Left lung (tissue), 10 donors: ENCODE measurements around the gene SND1. TPM values are rescaled to one million over a fixed set of nuclear protein-coding genes. Genes with fewer than 3 reads are reported as not detected.
A peak's percentile ranks its signal among the peaks of the same experiment; 100 is the strongest.

Experiments used
- ATAC-seq: fragments of 200-7000 bp; cut with Tn5 transposase; one replicate; pipeline ENCODE4 v1.9.1; 2020; ENCODE audit warnings: moderate library complexity
- DNase-seq, 4 donors: peaks; one replicate each; pipeline ENCODE4 v3.0.0-alpha.2; 2013 to 2020
- H3K27ac ChIP-seq, 2 donors: fragments of 200-600 bp; sonication (generic) in 1 of 2; one replicate each; pipeline versions ENCODE4 v1.5.0 to v1.8.0; 2020 to 2021
- H3K27me3 ChIP-seq, 2 donors: fragments of 200-600 bp; sonication (generic) in 1 of 2; one replicate each; pipeline versions ENCODE4 v1.5.0 to v1.8.0; 2020 to 2021
- H3K36me3 ChIP-seq, 2 donors: fragments of 200-600 bp; sonication (generic) in 1 of 2; one replicate each; pipeline versions ENCODE4 v1.5.0 to v1.8.0; 2020 to 2021
- H3K4me1 ChIP-seq, 2 donors: fragments of 200-600 bp; one replicate each; pipeline ENCODE4 v1.8.0; 2021
- H3K4me3 ChIP-seq, 2 donors: fragments of 200-600 bp; sonication (generic) in 1 of 2; one replicate each; pipeline versions ENCODE4 v1.5.0 to v1.8.0; 2020 to 2021; ENCODE audit warnings: mild to moderate bottlenecking in 1 of 2
- H3K9me3 ChIP-seq, 2 donors: fragments of 200-600 bp; sonication (generic) in 1 of 2; one replicate each; pipeline versions ENCODE4 v1.5.0 to v1.8.0; 2020 to 2021
- CTCF ChIP-seq, 2 donors: fragments of 200-600 bp; sonication (generic) in 1 of 2; IDR thresholded peaks; one replicate each; pipeline versions ENCODE4 v1.5.0 to v1.8.0; 2021; ENCODE audit warnings: antibody characterized with exemption in 2 of 2
- intact Hi-C, 2 donors: fragments of 100-400 bp; cut with DNase I; formaldehyde crosslinking; loops; one replicate each; pipeline versions ENCODE4 v1.11.2 to v1.14.2; 2022
- polyA plus RNA-seq, 6 donors: library from polyadenylated mRNA; unstranded; fragments of 120-200 nt; gene quantifications; one replicate each; pipeline ENCODE4 v1.2.1, GENCODE V29; 2013; ENCODE audit not compliant: insufficient read length in 6 of 6
- total RNA-seq, 2 donors: library from RNA; stranded (reverse); fragmentation: NEBNext Ultra II Directional; extraction: Animal tissue kit (Norgen Biotek cat#: 25700); gene quantifications; one replicate each; pipeline ENCODE4 v1.2.1, GENCODE V29; 2021
- donor health status: DM: no; HTN: yes; CAD: no.
- donor health status: DM: no; HTN: no; CAD: no.

The SND1 gene
- total and polyA plus RNA-seq, 8 donors, result 141 to 229 (median 156) TPM

- intact Hi-C loops, result no loop called here
- DNase-seq (no peak), ATAC-seq (no peak)
- H3K36me3 ChIP-seq, result peaks cover 0 to 3% of the 10 kb centered on the region in 2 donors
- no peak for TF ChIP-seq CTCF (IDR thresholded peaks at IDR 0.05)
- H3K4me1 ChIP-seq, result peaks cover 8 to 47% of the 10 kb centered on the region in 2 donors
- no peaks in the 10 kb centered on the region for H3K27me3 ChIP-seq
- no peaks in the 10 kb centered on the region for H3K9me3 ChIP-seq
- no peak overlapping the region for H3K4me3 ChIP-seq
- H3K27ac ChIP-seq, result no peak overlapping the region
Measured at GRCh38 chr7:127786184-127786583, 134.2 kb downstream of the SND1 start.

GRCh38 chr7:127789031-127789430, 137.0 kb downstream of the SND1 start:
- H3K9me3 ChIP-seq, result no peaks in the 10 kb centered on the region
- no peaks in the 10 kb centered on the region for H3K27me3 ChIP-seq
- H3K4me1 ChIP-seq, result peaks cover 0 to 31% of the 10 kb centered on the region in 2 donors
- no peak overlapping the region for H3K27ac ChIP-seq
- ATAC-seq (no peak), DNase-seq (no peak)
- peaks cover 0 to 3% of the 10 kb centered on the region in 2 donors for H3K36me3 ChIP-seq
- intact Hi-C loops, result no loop called here
- TF ChIP-seq CTCF (IDR thresholded peaks at IDR 0.05), result no peak
- H3K4me3 ChIP-seq, result no peak overlapping the region

- no peak for ATAC-seq
- intact Hi-C loops, result no loop called here
- H3K9me3 ChIP-seq, result no peaks in the 10 kb centered on the region
Measured at GRCh38 chr7:127791446-127792189, 139.6 kb downstream of the SND1 start.

GRCh38 chr7:127792528-127793342, 140.7 kb downstream of the SND1 start:
- Histone ChIP-seq H3K36me3 (no peaks in the 10 kb centered on the region), H3K4me3 (no peak overlapping the region), H3K9me3 (no peaks in the 10 kb centered on the region), H3K4me1 (peaks cover 0 to 33% of the 10 kb centered on the region in 2 donors), H3K27ac (no peak overlapping the region), H3K27me3 (no peaks in the 10 kb centered on the region)
- intact Hi-C loops, result no loop called here
- TF ChIP-seq CTCF (IDR thresholded peaks at IDR 0.05), result peak; percentile 48 to 49
- ATAC-seq (peak; percentile 80), DNase-seq (peak in 1 of 4 donors; percentile 41)

More at GRCh38 chr7:127791446-127792189, 139.6 kb downstream of the SND1 start:
- DNase-seq, result no peak
- H3K4me1 ChIP-seq, result peaks cover 0 to 36% of the 10 kb centered on the region in 2 donors
- H3K27me3 ChIP-seq, result no peaks in the 10 kb centered on the region
- no peak overlapping the region for H3K4me3 ChIP-seq
- no peak overlapping the region for H3K27ac ChIP-seq
- H3K36me3 ChIP-seq, result no peaks in the 10 kb centered on the region
- TF ChIP-seq CTCF (IDR thresholded peaks at IDR 0.05), result no peak

GRCh38 chr7:127793582-127793981, 141.6 kb downstream of the SND1 start:
- H3K36me3 ChIP-seq, result no peaks in the 10 kb centered on the region
- no peaks in the 10 kb centered on the region for H3K9me3 ChIP-seq
- no peak for TF ChIP-seq CTCF (IDR thresholded peaks at IDR 0.05)
- intact Hi-C loops, result no loop called here
- H3K4me1 ChIP-seq, result peaks cover 5 to 42% of the 10 kb centered on the region in 2 donors
- ATAC-seq (peak; percentile 18), DNase-seq (no peak)
- H3K27me3 ChIP-seq, result no peaks in the 10 kb centered on the region
- H3K27ac ChIP-seq, result no peak overlapping the region
- no peak overlapping the region for H3K4me3 ChIP-seq
